Right atrium auricular region (tissue), 2 donors: ENCODE results near the gene MAGI2. TPM values are rescaled to one million over a fixed set of nuclear protein-coding genes. Genes with fewer than 3 reads are reported as not detected.

Source experiments
- DNase-seq: peaks from one replicate; pipeline ENCODE4 v3.0.0-alpha.2; 2019; ENCODE audit warnings: low spot score
- H3K27ac ChIP-seq, 2 donors: fragments of 200-600 bp; sonication (generic); 1 replicate in 1 of 2; 2 replicates in 1 of 2; pipeline ENCODE4 v1.5.1; 2016 to 2019
- H3K27me3 ChIP-seq, 2 donors: fragments of 200-600 bp; sonication (generic); one replicate each; pipeline versions ENCODE4 v1.5.1 to v1.6.0; 2017 to 2019
- H3K36me3 ChIP-seq: fragments of 200-600 bp; sonication (generic); one replicate; pipeline ENCODE4 v1.5.1; 2016
- H3K4me1 ChIP-seq, 2 donors: fragments of 200-600 bp; sonication (generic); one replicate each; pipeline versions ENCODE4 v1.5.1 to v1.6.0; 2017 to 2019
- H3K4me3 ChIP-seq, 2 donors: fragments of 200-600 bp; sonication (generic); 1 replicate in 1 of 2; 2 replicates in 1 of 2; pipeline ENCODE4 v1.5.1; 2017 to 2019; ENCODE audit warnings: mild to moderate bottlenecking in 1 of 2, moderate library complexity in 1 of 2
- H3K9me3 ChIP-seq, 2 donors: fragments of 200-600 bp; sonication (generic); one replicate each; pipeline ENCODE4 v1.5.1; 2019
- total RNA-seq, 2 donors: library from RNA; depleted of rRNA; stranded (reverse); fragments of >200 nt; gene quantifications; one replicate each; pipeline ENCODE4 v1.1.0, GENCODE V29; 2016
- TF ChIP-seq, protein P1 (sequence below), 2 donors: fragments of 200-600 bp; sonication (generic); IDR thresholded peaks; one replicate each; pipeline ENCODE4 v1.5.1; 2019; ENCODE audit warnings: antibody characterized with exemption in 2 of 2

The MAGI2 gene
- total RNA-seq, 2 donors from 2014 or later = 5.9 to 6.0 TPM

DNA sequence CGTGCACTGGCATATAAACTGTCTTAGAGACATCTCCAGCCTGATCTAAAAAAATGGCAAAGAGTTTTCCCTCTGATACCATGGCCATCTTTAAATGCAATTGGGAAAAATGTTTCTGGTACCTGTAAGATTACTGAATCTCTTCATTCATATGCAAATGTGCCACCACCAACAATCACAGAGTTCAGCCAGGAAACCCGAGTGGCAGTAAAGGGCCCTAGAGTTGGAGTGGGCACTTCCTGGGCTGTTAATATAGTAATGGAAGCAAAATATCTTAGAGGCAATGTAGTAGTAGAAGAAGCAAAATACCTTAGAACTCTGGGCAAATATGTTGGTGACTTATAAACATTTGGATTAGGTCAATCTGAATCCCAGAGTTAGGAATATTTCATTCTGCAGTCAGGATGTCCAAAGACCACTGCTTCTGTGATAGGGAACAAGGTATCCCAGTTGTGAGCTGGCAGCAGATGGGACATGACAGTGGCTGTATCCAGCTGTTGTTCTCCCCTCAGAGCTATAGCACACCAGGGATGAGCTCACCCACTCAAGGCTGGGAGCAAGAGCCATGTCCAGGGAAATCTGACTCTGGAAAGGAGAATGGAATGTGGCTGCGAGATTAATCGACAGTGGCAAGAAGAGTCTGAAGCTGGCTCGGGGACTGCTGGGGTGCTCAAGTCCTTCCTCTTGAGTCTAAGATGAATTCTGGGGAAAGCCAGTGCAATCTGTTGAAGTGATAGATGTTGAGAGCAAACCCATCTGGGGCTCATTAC lies 1322.8 kb downstream of the MAGI2 start:
- H3K9me3 ChIP-seq = no peaks in the 10 kb centered on the region
- TF ChIP-seq, protein P1, sequence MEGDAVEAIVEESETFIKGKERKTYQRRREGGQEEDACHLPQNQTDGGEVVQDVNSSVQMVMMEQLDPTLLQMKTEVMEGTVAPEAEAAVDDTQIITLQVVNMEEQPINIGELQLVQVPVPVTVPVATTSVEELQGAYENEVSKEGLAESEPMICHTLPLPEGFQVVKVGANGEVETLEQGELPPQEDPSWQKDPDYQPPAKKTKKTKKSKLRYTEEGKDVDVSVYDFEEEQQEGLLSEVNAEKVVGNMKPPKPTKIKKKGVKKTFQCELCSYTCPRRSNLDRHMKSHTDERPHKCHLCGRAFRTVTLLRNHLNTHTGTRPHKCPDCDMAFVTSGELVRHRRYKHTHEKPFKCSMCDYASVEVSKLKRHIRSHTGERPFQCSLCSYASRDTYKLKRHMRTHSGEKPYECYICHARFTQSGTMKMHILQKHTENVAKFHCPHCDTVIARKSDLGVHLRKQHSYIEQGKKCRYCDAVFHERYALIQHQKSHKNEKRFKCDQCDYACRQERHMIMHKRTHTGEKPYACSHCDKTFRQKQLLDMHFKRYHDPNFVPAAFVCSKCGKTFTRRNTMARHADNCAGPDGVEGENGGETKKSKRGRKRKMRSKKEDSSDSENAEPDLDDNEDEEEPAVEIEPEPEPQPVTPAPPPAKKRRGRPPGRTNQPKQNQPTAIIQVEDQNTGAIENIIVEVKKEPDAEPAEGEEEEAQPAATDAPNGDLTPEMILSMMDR (IDR thresholded peaks at IDR 0.05) = no peak
- H3K36me3 ChIP-seq = no peaks in the 10 kb centered on the region
- no peaks in the 10 kb centered on the region for H3K4me1 ChIP-seq
- no peak overlapping the region for H3K27ac ChIP-seq
- no peaks in the 10 kb centered on the region for H3K27me3 ChIP-seq
- DNase-seq = no peak
- no peak overlapping the region for H3K4me3 ChIP-seq

DNA sequence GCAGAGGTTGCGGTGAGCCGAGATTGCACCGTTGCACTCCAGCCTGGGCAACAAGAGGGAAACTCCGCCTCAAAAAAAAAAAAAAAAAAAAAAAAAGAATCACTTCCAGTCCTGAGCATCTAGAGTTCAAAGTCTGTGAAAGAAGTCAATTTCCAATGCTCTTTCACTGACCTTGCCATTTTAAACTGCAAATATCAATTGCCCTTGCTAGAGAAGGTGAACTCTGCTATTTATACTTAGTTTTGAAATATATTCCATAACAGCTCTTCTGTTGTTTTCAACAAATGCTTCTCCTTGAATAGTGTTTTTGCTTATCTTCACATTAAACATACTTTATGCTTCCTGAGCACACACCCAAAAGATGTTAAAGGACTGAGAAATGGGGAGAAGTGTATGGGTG lies 1323.6 kb downstream of the MAGI2 start:
- TF ChIP-seq, protein P1 (IDR thresholded peaks at IDR 0.05) = no peak
- no peak overlapping the region for H3K4me3 ChIP-seq
- no peaks in the 10 kb centered on the region for H3K9me3 ChIP-seq
- no peaks in the 10 kb centered on the region for H3K4me1 ChIP-seq
- no peaks in the 10 kb centered on the region for H3K27me3 ChIP-seq
- DNase-seq = no peak
- no peaks in the 10 kb centered on the region for H3K36me3 ChIP-seq
- no peak overlapping the region for H3K27ac ChIP-seq

DNA sequence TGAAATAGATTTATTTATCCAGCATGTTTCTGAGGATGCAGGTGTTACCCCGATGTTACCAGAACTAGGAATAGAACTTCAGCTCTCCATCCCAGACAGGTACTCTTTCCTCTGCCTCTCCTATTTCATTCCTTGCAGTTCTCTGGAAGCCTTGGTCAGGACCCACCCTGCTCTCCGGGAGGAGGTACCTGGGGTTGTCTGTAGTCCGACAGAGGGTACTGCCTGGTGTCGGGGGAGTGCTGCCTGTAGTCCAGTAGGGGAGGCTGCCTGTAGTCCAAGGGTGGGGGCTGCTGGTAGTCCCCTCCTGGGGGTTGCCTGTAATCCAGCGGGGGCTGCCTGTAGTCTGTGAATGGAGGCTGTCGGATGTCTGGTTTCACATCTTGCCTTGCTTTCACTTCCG lies 1326.5 kb downstream of the MAGI2 start:
- no peak overlapping the region for H3K27ac ChIP-seq
- no peaks in the 10 kb centered on the region for H3K4me1 ChIP-seq
- H3K9me3 ChIP-seq = no peaks in the 10 kb centered on the region
- TF ChIP-seq, protein P1 (IDR thresholded peaks at IDR 0.05) = no peak
- no peaks in the 10 kb centered on the region for H3K36me3 ChIP-seq
- H3K27me3 ChIP-seq = no peaks in the 10 kb centered on the region
- DNase-seq = no peak
- H3K4me3 ChIP-seq = no peak overlapping the region

DNA sequence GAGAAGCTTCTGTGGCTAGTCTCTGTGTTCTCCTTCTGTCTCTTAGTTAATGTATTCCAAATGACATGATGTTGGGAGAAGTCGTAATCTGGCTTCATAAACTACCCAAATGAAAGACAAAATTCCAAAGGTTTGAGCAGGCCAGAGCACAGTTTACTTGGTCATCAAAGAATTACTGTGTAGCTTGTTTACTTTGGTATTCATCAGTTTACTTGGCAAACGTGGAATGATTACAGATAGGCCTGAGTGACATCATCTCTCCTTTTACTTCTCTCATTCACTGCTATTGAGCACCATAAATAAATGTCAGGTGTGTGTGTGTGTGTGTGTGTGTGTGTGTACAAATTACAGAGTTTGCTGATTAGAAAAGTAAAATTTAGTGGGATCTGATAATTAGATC lies 1327.6 kb downstream of the MAGI2 start:
- Histone ChIP-seq H3K4me1 (no peaks in the 10 kb centered on the region), H3K4me3 (no peak overlapping the region), H3K27me3 (no peaks in the 10 kb centered on the region), H3K27ac (no peak overlapping the region), H3K9me3 (no peaks in the 10 kb centered on the region), H3K36me3 (no peaks in the 10 kb centered on the region)
- TF ChIP-seq, protein P1 (IDR thresholded peaks at IDR 0.05) = no peak
- no peak for DNase-seq

DNA sequence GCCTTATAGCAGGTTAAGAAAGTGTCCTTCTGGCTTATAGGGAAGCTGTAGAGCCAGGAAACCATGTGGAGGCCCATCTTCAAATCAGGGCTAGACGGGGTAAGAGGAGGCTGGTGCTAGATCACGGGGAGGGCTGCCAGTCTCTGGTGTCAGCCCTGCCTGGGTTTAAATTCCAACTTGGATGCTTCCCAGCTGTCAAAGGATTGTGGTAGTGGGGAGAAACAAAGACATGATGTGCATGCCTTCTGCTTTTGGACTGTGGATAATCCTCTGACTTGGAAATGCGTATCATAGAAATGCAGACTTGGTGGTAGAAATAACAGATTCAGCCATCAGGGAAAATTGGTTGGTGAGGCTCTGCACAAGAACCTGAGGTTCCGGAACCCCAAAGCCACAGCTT lies 1329.3 kb downstream of the MAGI2 start:
- Histone ChIP-seq H3K36me3 (no peaks in the 10 kb centered on the region), H3K9me3 (no peaks in the 10 kb centered on the region), H3K27me3 (no peaks in the 10 kb centered on the region), H3K4me1 (no peaks in the 10 kb centered on the region), H3K4me3 (no peak overlapping the region), H3K27ac (no peak overlapping the region)
- TF ChIP-seq, protein P1 (IDR thresholded peaks at IDR 0.05) = no peak
- no peak for DNase-seq

DNA sequence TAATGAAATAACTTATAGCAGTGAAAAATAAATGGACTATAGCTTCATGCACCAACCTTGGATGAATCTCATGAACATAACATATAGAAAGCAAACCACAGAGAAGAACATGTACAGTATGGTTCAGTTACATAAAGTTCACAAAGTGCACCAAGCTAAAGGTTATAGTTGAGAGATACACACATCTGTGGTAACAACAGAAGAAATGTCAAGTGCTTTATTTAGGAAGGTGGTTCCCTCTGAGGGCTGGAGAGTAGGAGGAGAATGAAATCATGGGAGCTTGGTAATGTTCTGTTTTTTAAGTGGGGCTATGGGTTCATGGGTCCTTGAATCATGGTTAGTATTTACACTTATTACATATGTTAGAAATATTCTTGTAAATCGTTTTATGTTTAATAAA lies 1331.6 kb downstream of the MAGI2 start:
- no peak for DNase-seq
- H3K4me1 ChIP-seq = no peaks in the 10 kb centered on the region
- no peak overlapping the region for H3K4me3 ChIP-seq
- H3K27me3 ChIP-seq = no peaks in the 10 kb centered on the region
- H3K9me3 ChIP-seq = no peaks in the 10 kb centered on the region
- H3K36me3 ChIP-seq = no peaks in the 10 kb centered on the region
- TF ChIP-seq, protein P1 (IDR thresholded peaks at IDR 0.05) = no peak
- H3K27ac ChIP-seq = no peak overlapping the region
